GM08714 (cell line): ENCODE measurements around the gene ZNF319.
"Not testable (repeated sequence)": the region's sequence is repeated elsewhere in the genome, so short reads cannot be mapped to it uniquely, and the experiment has no call there.

Experiments
- H3K4me3 ChIP-seq: fragments of 200-500 bp; sonication (Bioruptor generic); 2 replicates; pipeline ENCODE4 v1.5.1; 2014; ENCODE audit warnings: mild to moderate bottlenecking, low read length, inconsistent platforms
- ZNF274 ChIP-seq: IDR thresholded peaks from 2 replicates; pipeline ENCODE4 v1.6.1; 2012; ENCODE audit warnings: mild to moderate bottlenecking, low read depth, low read length

The ZNF319 gene

GRCh38 chr16:58020628-58021521 lies 20.4 kb upstream of the ZNF319 start:
- TF ChIP-seq ZNF274, result no peak
- H3K4me3 ChIP-seq, result no peak overlapping the region

- TF ChIP-seq ZNF274, result no peak
- no peak overlapping the region for H3K4me3 ChIP-seq
Measured at GRCh38 chr16:58019866-58020538, 19.5 kb upstream of the ZNF319 start.

GRCh38 chr16:58018803-58019202 lies 18.3 kb upstream of the ZNF319 start:
- no peak overlapping the region for H3K4me3 ChIP-seq
- TF ChIP-seq ZNF274, result no peak

- no peak for TF ChIP-seq ZNF274
- H3K4me3 ChIP-seq, result no peak overlapping the region
Measured at GRCh38 chr16:58016840-58017446, 16.5 kb upstream of the ZNF319 start.

GRCh38 chr16:58013201-58013956 lies 12.9 kb upstream of the ZNF319 start:
- no peak for TF ChIP-seq ZNF274
- H3K4me3 ChIP-seq, result no peak overlapping the region

GRCh38 chr16:58012481-58012880 lies 12.0 kb upstream of the ZNF319 start:
- no peak overlapping the region for H3K4me3 ChIP-seq
- no peak for TF ChIP-seq ZNF274

GRCh38 chr16:58011652-58012051 lies 11.2 kb upstream of the ZNF319 start:
- no peak for TF ChIP-seq ZNF274
- no peak overlapping the region for H3K4me3 ChIP-seq

- TF ChIP-seq ZNF274, result no peak
- H3K4me3 ChIP-seq, result no peak overlapping the region
Measured at GRCh38 chr16:58010886-58011285, 10.4 kb upstream of the ZNF319 start.

- H3K4me3 ChIP-seq, result no peak overlapping the region
- TF ChIP-seq ZNF274, result no peak
Measured at GRCh38 chr16:58009856-58010416, 9.5 kb upstream of the ZNF319 start.

GRCh38 chr16:58004736-58005135 lies 4.3 kb upstream of the ZNF319 start:
- not testable (repeated sequence) for H3K4me3 ChIP-seq

GRCh38 chr16:58002936-58003335 lies 2.5 kb upstream of the ZNF319 start:
- no peak overlapping the region for H3K4me3 ChIP-seq
- no peak for TF ChIP-seq ZNF274

GRCh38 chr16:58002416-58002800 lies 1.9 kb upstream of the ZNF319 start:
- no peak overlapping the region for H3K4me3 ChIP-seq

GRCh38 chr16:58001781-58002415 lies 1.4 kb upstream of the ZNF319 start:
- no peak for TF ChIP-seq ZNF274
- peak overlapping the region; percentile 80 for H3K4me3 ChIP-seq

More at GRCh38 chr16:58002416-58002800, 1.9 kb upstream of the ZNF319 start:
- no peak for TF ChIP-seq ZNF274
